Kidney glomerular epithelial cell (primary cell): ENCODE results near the gene ZNF511.
A peak's percentile ranks its signal among the peaks of the same experiment; 100 is the strongest.

Source experiments
- DNase-seq: peaks from one replicate; lab custom pipeline; 2025; lab: John Stamatoyannopoulos, UW

Gene ZNF511

DNA sequence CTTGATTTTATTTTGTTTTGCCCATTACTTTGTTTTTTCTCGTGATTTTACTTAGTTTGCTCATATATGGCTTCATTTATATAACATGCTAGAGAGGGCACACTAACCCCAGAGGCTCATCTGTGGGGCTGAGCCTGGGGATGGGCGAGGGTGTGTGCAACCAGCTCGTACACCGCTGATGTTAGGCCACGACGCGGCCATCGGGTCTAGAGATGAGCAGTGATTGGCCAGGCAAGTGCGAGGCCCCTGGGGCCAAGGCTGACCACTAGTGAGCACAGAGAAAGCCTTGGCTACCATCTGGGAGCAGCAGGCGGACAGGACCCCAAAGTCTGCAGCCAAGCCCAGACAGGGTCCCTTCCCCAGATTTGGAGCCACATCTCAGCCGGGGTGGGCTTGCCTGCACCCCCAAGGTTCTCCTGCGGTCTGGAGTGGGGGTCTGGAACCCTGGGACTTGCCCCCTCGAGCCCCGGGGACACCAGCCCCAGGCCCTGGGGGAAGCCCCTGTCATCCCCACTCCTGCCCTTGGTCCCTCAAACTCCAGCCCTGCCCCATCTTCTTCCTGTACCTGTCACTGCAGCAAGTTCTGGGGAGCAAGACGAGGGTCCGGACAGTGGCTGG, 45.4 kb downstream of the ZNF511 start:
- no peak for DNase-seq

DNA sequence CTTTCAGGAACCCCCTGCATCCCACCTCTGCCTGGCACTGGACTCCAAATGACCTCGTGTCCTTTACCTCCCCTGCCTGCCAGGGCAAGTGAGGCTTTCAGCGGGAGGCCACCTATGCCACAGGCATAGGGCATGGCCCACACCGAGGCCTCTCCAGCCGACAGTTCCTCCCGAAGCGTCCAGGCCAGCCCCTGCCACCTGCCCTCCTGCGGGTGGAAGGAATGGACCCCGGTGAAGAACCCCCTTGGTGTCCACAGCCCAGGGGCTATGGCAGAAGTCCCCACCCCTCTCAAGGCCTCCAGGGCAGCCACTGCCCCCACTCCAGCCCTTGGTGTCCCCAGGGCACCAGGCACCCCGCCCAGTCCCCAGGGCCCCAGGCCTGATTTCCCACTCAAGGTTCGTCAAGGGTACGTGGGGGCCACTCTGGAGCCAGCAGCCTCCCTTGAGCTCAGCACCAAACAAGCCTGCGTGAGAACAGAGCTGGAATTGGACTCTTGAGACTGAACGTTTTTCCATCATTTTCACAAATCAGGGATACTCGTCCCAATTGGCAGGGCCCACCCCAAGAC, 46.0 kb downstream of the ZNF511 start:
- no peak for DNase-seq

GRCh38 chr10:133355266-133355665, 46.6 kb downstream of the ZNF511 start:
- DNase-seq: no peak

GRCh38 chr10:133355991-133356390, 47.3 kb downstream of the ZNF511 start:
- DNase-seq: no peak

DNA sequence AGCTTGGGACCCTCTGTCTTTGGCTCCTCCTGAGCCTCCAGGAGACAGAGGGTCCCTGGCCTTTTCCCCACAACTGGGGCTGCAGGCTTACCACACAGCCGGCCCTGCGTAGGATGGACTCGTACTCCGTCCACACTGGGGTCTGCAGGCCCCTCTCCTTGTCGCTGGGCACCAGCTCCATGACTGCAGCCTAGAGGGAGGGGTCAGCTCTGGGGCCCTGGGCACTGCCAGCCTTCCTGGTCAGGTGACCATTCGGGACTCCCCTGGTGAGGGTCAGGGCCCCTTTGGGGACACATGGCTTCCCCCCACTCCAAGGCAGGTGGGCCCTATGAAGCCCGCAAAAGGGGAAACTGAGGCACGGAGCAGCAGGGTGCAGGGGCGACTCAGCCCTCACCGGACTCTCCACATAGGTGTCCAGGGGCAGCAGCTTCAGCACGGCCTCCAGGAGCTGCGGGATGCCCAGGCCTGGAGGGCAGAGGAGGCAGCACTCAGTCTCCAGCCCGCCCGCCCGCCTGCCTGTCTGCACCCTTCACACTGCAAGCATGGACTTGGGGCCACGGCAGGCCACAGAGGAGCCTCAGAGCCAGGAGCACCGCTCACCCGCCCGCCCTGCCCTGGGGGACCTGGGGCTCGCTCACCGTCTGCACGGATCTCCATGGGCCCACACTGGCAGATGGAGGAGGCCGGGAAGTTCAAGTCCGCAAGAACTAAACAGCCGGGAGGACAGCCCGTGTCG, 48.0 kb downstream of the ZNF511 start:
- no peak for DNase-seq

DNA sequence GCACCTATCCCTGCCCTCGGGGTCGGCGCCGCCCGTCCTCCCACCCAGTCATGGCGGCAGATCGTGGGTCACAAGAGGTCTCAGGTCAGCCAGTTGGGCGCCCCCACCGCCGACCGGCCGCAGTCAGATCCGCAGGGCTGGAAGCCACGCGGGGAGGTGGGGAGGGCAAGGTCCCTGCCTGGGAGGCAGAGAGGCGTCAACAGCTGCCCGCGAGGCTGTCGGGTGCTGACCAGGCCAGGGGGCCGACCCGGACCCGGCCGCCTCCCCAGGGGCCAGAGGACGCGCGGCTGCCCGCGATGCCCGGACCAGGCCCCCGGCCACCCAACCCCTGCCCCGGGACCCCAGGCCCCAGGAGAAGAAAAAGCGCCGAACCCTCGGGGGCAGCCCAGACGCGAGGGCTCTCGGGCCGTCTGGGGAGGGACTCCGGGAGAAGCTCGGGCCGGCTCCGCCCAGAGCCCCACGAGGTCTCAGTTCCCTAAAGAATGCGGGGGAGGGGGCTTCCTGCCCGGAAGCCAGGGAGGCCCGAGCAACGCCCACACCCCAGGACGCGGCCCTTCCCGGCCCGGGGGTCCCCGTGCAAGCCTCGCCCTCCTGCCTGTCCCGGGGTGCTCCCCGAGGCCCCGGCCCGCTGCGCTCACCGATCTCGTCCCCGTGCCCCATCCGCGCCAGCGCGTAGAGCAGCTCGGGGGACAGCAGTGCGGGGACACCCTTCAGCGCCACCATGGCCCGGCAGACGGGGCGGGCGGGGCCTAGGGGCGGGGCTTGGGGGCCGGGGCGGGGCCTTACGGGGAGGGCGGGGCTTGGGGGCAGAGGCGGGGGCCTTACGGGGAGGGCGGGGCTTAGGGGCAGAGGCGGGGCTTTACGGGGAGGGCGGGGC, 48.8 kb downstream of the ZNF511 start, which contains the start of gene FUOM:
Gene FUOM (minus strand): TSS at position 735 of the 877 bp plus-strand sequence. CDS start 12 bp downstream, at position 723.
- DNase-seq: peak; percentile 15

GRCh38 chr10:133358162-133358924, 49.6 kb downstream of the ZNF511 start:
- no peak for DNase-seq

DNA sequence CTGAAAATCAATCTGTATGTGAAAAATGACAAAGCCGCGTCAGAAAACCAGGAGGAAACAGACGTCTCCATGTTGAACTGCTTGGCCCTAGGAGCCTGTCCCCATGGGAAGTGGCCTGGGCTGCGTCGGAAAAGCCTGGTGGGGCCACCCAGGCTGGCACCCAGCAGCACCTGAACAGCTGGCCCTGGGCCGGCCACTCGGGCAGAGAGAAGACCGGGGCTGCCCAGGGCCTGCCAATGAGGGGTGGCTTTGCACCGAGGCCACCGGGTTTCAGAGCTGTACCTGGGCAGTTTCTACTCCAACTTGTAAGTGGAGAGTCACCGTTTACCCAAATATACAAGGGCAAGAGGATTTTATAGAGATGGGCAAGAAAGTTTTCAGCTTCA, 50.2 kb downstream of the ZNF511 start:
- DNase-seq: no peak

DNA sequence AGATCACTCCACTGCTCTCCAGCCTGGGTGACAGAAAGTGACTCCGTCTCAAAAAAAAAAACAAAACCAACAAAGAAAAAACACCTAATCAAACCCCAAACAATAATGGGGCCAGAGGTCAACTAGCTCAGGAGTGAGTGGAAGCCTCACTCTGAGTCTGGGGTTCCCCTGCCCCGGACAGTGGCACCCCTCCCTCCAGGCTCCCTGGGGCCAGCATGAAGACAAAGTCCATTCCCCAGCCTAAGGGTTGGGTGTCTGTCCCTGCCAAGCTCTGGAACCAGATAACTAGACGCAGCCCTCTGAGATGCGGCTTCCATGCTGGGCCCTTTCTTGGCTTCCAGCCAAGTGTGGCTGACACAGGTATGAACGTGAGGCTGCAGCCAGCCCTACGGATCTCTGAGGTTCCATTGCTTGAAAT, 50.8 kb downstream of the ZNF511 start:
- no peak for DNase-seq

- DNase-seq: no peak
Observed at GRCh38 chr10:133359972-133360610, 51.4 kb downstream of the ZNF511 start.

DNA sequence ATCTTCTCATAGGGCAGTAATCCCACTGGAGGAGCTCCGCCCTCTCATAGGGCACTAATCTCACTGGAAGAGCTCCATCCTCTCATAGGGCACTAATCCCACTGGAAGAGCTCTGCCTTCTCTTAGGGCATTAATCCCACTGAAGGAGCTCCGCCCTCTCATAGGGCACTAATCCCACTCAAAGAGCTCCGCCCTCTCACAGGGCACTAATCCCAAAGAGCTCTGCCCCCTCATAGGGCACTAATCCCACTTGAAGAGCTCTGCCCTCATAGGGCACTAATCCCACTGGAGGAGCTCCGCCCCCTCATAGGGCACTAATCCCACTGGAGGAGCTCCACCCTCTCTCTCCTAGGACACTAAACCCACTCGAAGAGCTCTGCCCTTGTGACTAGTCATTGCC, 52.5 kb downstream of the ZNF511 start:
- no peak for DNase-seq

GRCh38 chr10:133361773-133362441, 53.2 kb downstream of the ZNF511 start:
- no peak for DNase-seq
